HepG2 (cell line): ENCODE results near the gene SEMA3B. TPM values are rescaled to one million over a fixed set of nuclear protein-coding genes. Genes with fewer than 3 reads are reported as not detected.

Experiments used
- ASH2L ChIP-seq: fragments of 300-600, 200-600 bp; sonication (generic); IDR thresholded peaks from 2 replicates; pipeline ENCODE4 v1.7.0; 2017; ENCODE audit warnings: low read depth, mild to moderate bottlenecking, moderate library complexity, mixed read lengths, low read length; ENCODE audit not compliant: insufficient read length
- CENPT ChIP-seq: sonication (generic); formaldehyde crosslinking; IDR thresholded peaks from 2 replicates; pipeline ENCODE4 v1.8.0; 2022; ENCODE audit warnings: low read depth, mild to moderate bottlenecking, moderate library complexity, missing genetic modification reagents
- CREB3 ChIP-seq: sonication (generic); formaldehyde crosslinking; IDR thresholded peaks from 2 replicates; pipeline ENCODE4 v1.5.0; 2020; ENCODE audit warnings: missing genetic modification reagents
- ERF ChIP-seq: IDR thresholded peaks from 2 replicates; pipeline ENCODE4 v1.6.1; 2018; ENCODE audit warnings: missing biosample characterization, missing genetic modification reagents
- GLMP ChIP-seq: sonication (generic); formaldehyde crosslinking; IDR thresholded peaks from 2 replicates; pipeline ENCODE4 v1.9.0; 2021; ENCODE audit warnings: missing genetic modification reagents, mild to moderate bottlenecking, borderline replicate concordance
- HNRNPUL1 ChIP-seq: fragments of 200-400 bp; formaldehyde crosslinking; IDR thresholded peaks from 2 replicates; pipeline ENCODE4 v1.6.1; 2017; ENCODE audit warnings: low read depth, mild to moderate bottlenecking, low read length, moderate library complexity
- KMT2B ChIP-seq: IDR thresholded peaks from 2 replicates; pipeline ENCODE4 v1.6.1; 2016; ENCODE audit warnings: missing genetic modification reagents, missing compliant biosample characterization
- MAZ ChIP-seq, 2 experiments: sonication (generic) in 1 of 2; formaldehyde crosslinking in 1 of 2; IDR thresholded peaks; 2 replicates each; pipeline versions ENCODE4 v1.5.0 to v1.6.1; 2012 to 2020; ENCODE audit warnings: low read depth in 2 of 2, mild to moderate bottlenecking in 2 of 2, borderline replicate concordance in 1 of 2, improper control_type of control experiment in 1 of 2, low read length in 1 of 2, missing genetic modification reagents in 1 of 2, moderate library complexity in 1 of 2
- MEIS2 ChIP-seq: sonication (generic); formaldehyde crosslinking; IDR thresholded peaks from 2 replicates; pipeline ENCODE4 v1.9.0; 2021; ENCODE audit warnings: mild to moderate bottlenecking, missing genetic modification reagents
- MTF2 ChIP-seq: sonication (generic); formaldehyde crosslinking; IDR thresholded peaks from 2 replicates; pipeline ENCODE4 v1.5.0; 2020; ENCODE audit warnings: missing genetic modification reagents, borderline replicate concordance
- MZF1 ChIP-seq: sonication (generic); formaldehyde crosslinking; IDR thresholded peaks from 2 replicates; pipeline ENCODE4 v1.8.1; 2023; ENCODE audit warnings: mild to moderate bottlenecking, missing genetic modification reagents, borderline replicate concordance
- NFE2L1 ChIP-seq: sonication (generic); formaldehyde crosslinking; IDR thresholded peaks from 2 replicates; pipeline ENCODE4 v1.4.0; 2020; ENCODE audit warnings: missing genetic modification reagents, mild to moderate bottlenecking, borderline replicate concordance
- NFIC ChIP-seq: IDR thresholded peaks from 2 replicates; pipeline ENCODE4 v1.6.1; 2012; ENCODE audit warnings: mild to moderate bottlenecking, low read length, inconsistent platforms
- NFRKB ChIP-seq: fragments of 450-650 bp; IDR thresholded peaks from 2 replicates; pipeline ENCODE4 v1.6.1; 2017
- NFYB ChIP-seq: sonication (generic); formaldehyde crosslinking; IDR thresholded peaks from 2 replicates; pipeline ENCODE4 v1.4.0; 2020; ENCODE audit warnings: missing genetic modification reagents
- NKX3-1 ChIP-seq: sonication (generic); formaldehyde crosslinking; IDR thresholded peaks from 2 replicates; pipeline ENCODE4 v1.5.0; 2020; ENCODE audit warnings: missing genetic modification reagents
- NPAS2 ChIP-seq: sonication (generic); formaldehyde crosslinking; IDR thresholded peaks from 2 replicates; pipeline ENCODE4 v1.8.0; 2022; ENCODE audit warnings: mild to moderate bottlenecking, missing genetic modification reagents, borderline replicate concordance
- POLR2A ChIP-seq, 2 experiments: IDR thresholded peaks; 2 replicates each; pipeline ENCODE4 v1.6.1; 2011; ENCODE audit warnings: low read depth in 2 of 2, low read length in 2 of 2, mild to moderate bottlenecking in 1 of 2, moderate library complexity in 1 of 2; ENCODE audit not compliant: insufficient read depth in 1 of 2
- RFX1 ChIP-seq: fragments of 450-650 bp; IDR thresholded peaks from 2 replicates; pipeline ENCODE4 v1.6.1; 2017
- RNF2 ChIP-seq: fragments of 450-650 bp; conservative IDR thresholded peaks from 2 replicates; pipeline ENCODE4 v1.6.1; 2016; ENCODE audit warnings: low read depth
- SIX1 ChIP-seq: sonication (generic); formaldehyde crosslinking; IDR thresholded peaks from 2 replicates; pipeline ENCODE4 v1.4.0; 2020; ENCODE audit warnings: missing genetic modification reagents, borderline replicate concordance
- ZBTB7B ChIP-seq: sonication (generic); formaldehyde crosslinking; IDR thresholded peaks from 2 replicates; pipeline ENCODE4 v1.4.0; 2020; ENCODE audit warnings: missing genetic modification reagents
- ZMYM4 ChIP-seq: sonication (generic); formaldehyde crosslinking; IDR thresholded peaks from 2 replicates; pipeline ENCODE4 v1.8.1; 2023; ENCODE audit warnings: mild to moderate bottlenecking, missing genetic modification reagents
- ZNF180 ChIP-seq: sonication (generic); formaldehyde crosslinking; IDR thresholded peaks from 2 replicates; pipeline ENCODE4 v1.4.0; 2020; ENCODE audit warnings: low read depth, missing genetic modification reagents, borderline replicate concordance
- ZNF205 ChIP-seq: IDR thresholded peaks from 2 replicates; pipeline ENCODE4 v1.6.1; 2018; ENCODE audit warnings: missing biosample characterization, missing genetic modification reagents
- ZNF253 ChIP-seq: sonication (generic); formaldehyde crosslinking; IDR thresholded peaks from 2 replicates; pipeline ENCODE4 v1.8.0; 2022; ENCODE audit warnings: mild to moderate bottlenecking, missing genetic modification reagents, borderline replicate concordance
- ZNF33B ChIP-seq: sonication (generic); formaldehyde crosslinking; IDR thresholded peaks from 2 replicates; pipeline ENCODE4 v1.5.1; 2020; ENCODE audit warnings: mild to moderate bottlenecking, missing genetic modification reagents
- ZNF564 ChIP-seq: sonication (generic); formaldehyde crosslinking; IDR thresholded peaks from 2 replicates; pipeline ENCODE4 v1.8.1; 2023; ENCODE audit warnings: mild to moderate bottlenecking, missing genetic modification reagents
- ZSCAN30 ChIP-seq: sonication (generic); formaldehyde crosslinking; IDR thresholded peaks from 2 replicates; pipeline ENCODE4 v1.5.0; 2020; ENCODE audit warnings: mild to moderate bottlenecking, missing genetic modification reagents
- polyA plus RNA-seq, 8 experiments: library from polyadenylated mRNA; depleted of rRNA in 3 of 8; stranded (reverse) in 7 of 8; unstranded in 1 of 8; fragments of >200 nt; fragmentation: Illumina TruSeq in 4 of 8; extraction: Trizol in 4 of 8; gene quantifications; 2 replicates each; pipeline versions ENCODE4 v1.2.1 to v1.2.3, GENCODE V29; 2011 to 2016; ENCODE audit warnings: low read depth in 4 of 8, missing spikeins in 1 of 8, mixed read lengths in 1 of 8; ENCODE audit not compliant: insufficient read depth in 1 of 8
- total RNA-seq, 5 experiments: library from RNA; depleted of rRNA; stranded (reverse); fragments of >200 nt; fragmentation: Illumina TruSeq; extraction: Trizol; gene quantifications; 2 replicates each; pipeline ENCODE4 v1.2.3, GENCODE V29; 2016; ENCODE audit warnings: low read depth in 1 of 5

The SEMA3B gene
- total and polyA plus RNA-seq, 2 of the 13 experiments (the other 11 are each of a cell fraction or from before 2014, with no cell fraction given) = 93.2 to 158 TPM

- no peak for TF ChIP-seq ZNF564
- 0 out of 2 replicates have a peak, but pooled peaks have one; percentile 34 for TF ChIP-seq RNF2
- no peak for TF ChIP-seq CREB3
- peak in 1 of 2 experiments; percentile 79; a peak in 2 of 4 replicates for TF ChIP-seq POLR2A (IDR thresholded peaks at IDR 0.05; ENCODE audit: insufficient read depth in 1 of 2, low read depth in 2 of 2, low read length in 2 of 2)
- TF ChIP-seq ERF (CRISPR knock-in tag) = peak; percentile 77; the same call in 1 of the 2 replicates
- no peak; the same call in 1 of the 2 replicates for TF ChIP-seq ZMYM4
- no peak for TF ChIP-seq ZNF205 (CRISPR knock-in tag)
- TF ChIP-seq MEIS2 (CRISPR knock-in tag) = peak; percentile 42; the same call in 1 of the 2 replicates
- TF ChIP-seq NFIC = no peak
- TF ChIP-seq SIX1 (CRISPR knock-in tag) = no peak; the same call in 1 of the 2 replicates
- TF ChIP-seq MTF2 (CRISPR knock-in tag) = no peak
- TF ChIP-seq CENPT (CRISPR knock-in tag) = peak; percentile 92
- no peak for TF ChIP-seq ZSCAN30 (CRISPR knock-in tag)
- TF ChIP-seq GLMP (CRISPR knock-in tag) = no peak
- 0 out of 2 replicates have a peak, but pooled peaks have one; percentile 60 for TF ChIP-seq NFE2L1 (CRISPR knock-in tag)
- TF ChIP-seq ASH2L = peak; percentile 65
- TF ChIP-seq NPAS2 = no peak
- TF ChIP-seq NFRKB = no peak
- TF ChIP-seq MAZ (IDR thresholded peaks at IDR 0.05; ENCODE audit: borderline replicate concordance, low read depth, low read length) = peak; percentile 75; the same call in 1 of the 2 replicates
- no peak; the same call in 1 of the 2 replicates for TF ChIP-seq MAZ (CRISPR knock-in tag; IDR thresholded peaks at IDR 0.05; ENCODE audit: low read depth)
- TF ChIP-seq ZBTB7B = peak; percentile 35; the same call in 1 of the 2 replicates
- TF ChIP-seq ZNF33B (CRISPR knock-in tag) = no peak; the same call in 1 of the 2 replicates
- TF ChIP-seq RFX1 = no peak
- TF ChIP-seq ZNF253 (CRISPR knock-in tag) = peak; percentile 63; the same call in 1 of the 2 replicates
- peak; percentile 53; the same call in 1 of the 2 replicates for TF ChIP-seq NKX3-1 (CRISPR knock-in tag)
- peak; percentile 60; the same call in 1 of the 2 replicates for TF ChIP-seq HNRNPUL1
- TF ChIP-seq NFYB = peak; percentile 54
- peak; percentile 65; the same call in 1 of the 2 replicates for TF ChIP-seq KMT2B (CRISPR knock-in tag)
- 0 out of 2 replicates have a peak, but pooled peaks have one; percentile 27 for TF ChIP-seq ZNF180
- TF ChIP-seq MZF1 (CRISPR knock-in tag) = peak; percentile 21; the same call in 1 of the 2 replicates
Measured at GRCh38 chr3:50298836-50299637, 30.1 kb downstream of the SEMA3B start, which contains the start of the genes HYAL3 and NAA80 (continued).
